HG03108 (cell line): ENCODE results near the gene CASR.

Experiments
- ATAC-seq: cut with Tn5 transposase; IDR thresholded peaks from one replicate; pipeline ENCODE4 v1.9.1; 2021; ENCODE audit warnings: moderate library complexity; ENCODE audit not compliant: unreplicated experiment

CASR gene

DNA sequence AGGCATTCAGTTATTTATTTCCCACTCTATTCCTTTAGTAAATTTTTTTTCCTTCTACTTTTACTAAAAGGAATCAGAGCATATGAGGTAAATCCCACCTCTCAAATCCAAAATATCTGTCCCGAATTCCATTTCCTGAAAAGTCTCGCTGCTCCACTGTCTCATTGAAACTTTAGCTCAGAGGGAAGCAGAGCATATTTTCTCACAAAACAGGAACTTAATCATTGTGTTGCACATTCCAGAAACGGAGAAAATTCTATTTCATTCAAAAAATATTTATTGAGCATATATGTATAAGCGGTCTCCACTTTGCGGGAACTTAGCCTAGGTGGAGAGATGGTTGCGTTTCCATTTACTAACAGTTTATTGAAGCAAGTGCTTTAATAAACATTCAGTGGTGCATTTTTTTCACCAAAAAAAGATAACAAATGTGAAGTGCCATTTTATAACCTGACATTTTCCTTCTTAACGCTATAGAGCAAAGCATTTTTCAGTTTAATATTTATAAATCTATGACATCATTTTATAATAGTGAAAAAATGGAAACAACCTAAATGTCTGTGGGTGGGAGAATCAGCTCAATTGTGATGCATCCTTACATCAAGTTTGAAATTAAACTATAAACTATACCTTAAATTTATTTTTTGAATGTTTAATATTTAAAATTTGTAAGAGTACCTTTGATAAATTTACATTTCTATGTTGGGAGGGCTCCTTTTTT is 74.3 kb downstream of the CASR start:
- ATAC-seq: no peak

DNA sequence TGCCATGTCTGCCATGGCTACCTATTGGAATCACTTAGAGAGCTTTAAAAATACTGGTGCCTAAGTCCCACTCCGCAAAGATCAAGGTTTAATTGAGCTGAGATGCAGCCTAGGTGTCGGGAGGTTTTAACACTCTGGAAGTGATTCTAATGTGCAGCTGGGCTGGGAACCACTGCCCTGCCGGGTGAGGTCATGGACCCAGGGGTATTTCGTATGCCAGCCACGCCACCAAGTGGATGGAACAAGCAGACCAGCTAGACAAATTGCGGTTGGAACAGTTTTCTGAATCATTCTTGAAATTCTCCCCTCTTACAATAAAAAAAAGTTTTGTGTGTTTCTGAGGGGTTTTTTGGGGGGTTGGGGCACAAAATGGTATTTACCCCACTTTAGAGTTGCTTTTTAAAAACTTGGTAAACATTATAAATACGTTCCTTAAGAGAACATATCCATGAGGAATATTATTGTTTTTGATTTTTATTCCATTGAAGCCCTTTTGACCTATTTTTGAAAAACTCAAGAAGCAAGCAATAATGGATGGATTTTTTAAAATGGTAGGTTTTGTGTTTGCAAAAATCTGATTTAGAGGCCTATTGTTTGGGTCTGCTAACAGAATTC is 75.4 kb downstream of the CASR start:
- ATAC-seq: peak; percentile 64

DNA sequence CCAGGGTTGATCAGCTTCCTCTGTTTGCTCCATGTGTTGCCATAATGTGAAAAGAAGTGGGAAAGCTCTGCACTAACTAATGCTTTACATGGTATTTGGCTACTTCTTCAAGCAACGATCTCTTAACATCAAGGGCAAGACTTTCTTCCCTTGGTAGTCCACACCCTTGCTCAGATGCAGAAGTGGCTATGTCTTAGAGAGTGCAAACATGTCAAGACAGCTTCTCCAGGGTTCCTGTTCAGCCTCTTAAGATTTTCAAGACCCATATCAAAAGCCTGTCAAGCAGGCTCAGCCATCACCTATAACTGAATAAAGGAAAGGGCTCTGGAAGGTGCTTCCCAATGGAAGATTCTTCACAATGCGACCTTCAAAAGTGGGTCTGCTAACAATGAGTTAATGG is 76.7 kb downstream of the CASR start:
- ATAC-seq: no peak

DNA sequence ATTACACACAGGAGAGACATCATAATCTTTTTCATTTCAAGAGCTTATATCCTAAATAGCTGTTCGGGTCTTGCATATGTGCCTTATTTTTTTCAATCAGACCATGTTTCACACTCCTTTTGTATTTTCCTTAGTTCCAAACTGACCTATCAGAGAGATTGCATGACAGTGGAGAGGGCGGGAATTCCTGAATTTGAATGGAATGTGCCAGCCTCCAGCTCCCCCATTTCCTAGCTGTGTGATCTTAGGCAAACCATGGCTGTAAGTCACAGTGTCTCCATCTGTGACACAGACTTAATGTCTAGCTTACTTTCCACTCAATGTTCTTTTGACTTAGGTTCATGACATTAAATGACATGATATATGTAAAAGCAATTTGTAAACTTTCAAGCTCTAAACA is 79.6 kb downstream of the CASR start:
- no peak for ATAC-seq

DNA sequence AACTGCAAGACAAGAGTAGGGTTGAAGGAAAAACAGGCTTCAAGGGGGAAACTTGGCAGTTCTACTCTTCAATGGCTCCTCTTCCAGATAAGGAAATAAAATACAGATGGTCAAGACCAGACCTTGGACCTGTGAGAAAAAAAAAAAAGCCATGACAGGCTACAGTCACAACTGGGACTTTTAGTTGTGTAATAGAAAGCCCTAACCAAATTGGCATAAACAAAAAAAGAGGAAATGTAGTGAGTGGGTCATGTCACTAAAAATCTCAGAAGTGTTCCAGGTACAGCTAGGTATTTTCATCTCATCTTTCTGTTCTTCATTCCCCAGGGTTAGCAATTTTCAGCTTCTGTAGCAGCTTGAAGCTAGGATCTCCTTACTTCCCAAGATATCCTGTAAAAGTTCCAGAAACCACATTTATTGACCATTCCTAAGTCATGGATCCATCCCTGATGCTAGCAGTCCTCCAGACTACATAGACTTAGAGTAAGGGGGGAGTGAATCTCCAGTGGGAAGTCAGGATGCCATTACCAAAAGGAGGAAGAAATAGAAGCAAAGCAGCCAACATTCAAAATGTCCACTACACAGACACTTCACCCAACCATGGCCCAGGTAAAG is 80.6 kb downstream of the CASR start:
- ATAC-seq: no peak

DNA sequence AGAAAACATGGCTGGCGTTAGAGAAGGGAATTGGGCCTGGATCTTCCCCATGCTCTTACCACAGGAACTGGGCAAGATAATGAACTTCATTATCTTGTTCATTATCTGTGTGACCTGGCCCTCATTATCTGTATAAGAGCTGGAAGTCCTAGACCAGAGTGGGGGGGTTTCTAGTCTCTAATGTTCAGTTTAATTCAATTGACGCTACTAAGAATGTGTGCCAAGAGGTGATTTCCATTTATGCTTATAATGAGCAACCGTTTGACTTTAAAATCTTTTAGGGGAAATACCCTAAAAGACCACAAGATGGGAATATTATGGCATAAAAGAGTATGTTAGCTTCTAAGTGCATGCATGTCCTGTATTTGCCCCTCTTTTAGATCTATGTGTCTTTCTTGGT is 82.5 kb downstream of the CASR start:
- ATAC-seq: no peak

DNA sequence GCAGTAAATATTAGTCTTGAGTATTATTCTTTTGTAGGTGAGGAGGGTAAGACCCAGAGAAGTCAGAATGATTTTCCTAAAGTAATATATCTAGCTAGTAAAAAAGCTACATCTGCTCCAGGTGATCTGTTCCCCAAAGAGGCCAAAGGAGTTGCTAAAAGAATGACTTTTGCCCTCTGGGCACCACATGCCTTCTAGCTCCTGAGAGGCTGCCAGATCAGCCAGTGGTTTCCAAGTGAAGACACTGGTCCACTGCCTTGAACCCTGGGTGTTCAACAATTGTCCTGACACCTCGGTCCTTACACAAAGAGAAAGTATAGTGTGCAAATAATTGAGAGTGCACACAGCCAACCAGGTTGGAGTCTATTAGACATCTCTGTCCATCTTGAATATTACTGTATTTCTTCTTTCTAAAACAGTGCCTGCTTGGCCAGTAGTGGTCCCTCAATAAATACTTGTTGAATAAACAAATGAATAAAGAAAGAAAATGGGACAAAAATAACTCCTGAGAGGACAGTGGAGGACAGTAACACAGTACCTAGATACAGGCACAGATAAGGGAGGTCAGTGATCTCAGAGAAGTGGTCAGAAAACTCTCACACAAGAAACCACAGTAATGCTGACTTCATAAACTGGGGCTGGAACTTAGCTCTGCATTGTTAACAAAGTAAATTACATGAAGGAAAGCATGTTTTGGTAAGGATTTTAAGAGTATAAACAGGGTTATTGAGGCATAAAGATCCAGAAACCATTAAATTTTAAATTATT is 85.0 kb downstream of the CASR start:
- no peak for ATAC-seq

DNA sequence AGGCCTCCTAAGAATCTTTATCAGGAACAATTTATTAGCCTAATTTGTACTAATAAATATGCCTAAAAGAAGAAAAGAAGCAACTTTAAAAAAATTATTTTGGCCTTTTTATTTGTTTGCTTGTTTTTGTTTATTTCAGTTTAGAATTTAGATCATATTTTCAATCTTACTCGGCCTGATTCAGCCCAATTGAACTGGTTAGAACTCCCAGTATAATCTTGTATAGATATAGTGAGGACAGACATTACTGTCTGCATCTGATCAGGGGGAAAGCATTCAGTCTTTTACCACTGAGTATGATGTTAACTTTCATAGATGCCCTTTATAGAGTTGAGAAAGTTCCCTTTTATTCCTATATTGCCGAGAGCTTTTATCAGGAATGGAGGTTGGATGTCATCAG is 85.6 kb downstream of the CASR start:
- ATAC-seq: no peak

DNA sequence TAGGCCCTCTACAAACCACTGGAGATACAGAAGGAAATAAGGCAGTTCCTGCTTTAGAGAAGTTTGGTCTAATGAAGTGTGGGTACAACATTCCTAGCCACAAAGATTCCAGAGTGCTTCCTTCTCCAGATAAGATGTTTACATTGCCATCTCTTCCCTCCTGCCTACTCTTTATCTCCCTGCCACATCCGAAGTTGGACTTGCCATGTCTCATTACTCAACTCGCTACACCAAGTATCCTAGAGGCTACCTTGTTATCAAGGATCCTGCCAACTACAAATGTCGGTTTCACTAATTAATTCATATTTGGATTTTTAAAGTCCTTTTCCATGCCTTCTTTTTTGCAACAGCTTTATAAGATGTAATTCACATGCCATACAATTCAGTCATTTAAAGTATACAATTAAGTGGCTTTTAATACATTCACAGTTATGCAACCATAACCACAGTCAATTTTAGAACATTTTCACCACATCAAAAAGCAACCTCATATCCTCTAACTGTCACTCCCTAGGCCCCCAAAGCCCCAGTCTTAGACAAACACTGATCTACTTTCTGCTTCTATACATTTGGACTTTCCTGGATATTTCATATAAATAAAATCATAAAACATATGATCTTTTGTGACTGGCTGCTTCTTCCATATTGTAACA is 87.9 kb downstream of the CASR start:
- ATAC-seq: no peak

DNA sequence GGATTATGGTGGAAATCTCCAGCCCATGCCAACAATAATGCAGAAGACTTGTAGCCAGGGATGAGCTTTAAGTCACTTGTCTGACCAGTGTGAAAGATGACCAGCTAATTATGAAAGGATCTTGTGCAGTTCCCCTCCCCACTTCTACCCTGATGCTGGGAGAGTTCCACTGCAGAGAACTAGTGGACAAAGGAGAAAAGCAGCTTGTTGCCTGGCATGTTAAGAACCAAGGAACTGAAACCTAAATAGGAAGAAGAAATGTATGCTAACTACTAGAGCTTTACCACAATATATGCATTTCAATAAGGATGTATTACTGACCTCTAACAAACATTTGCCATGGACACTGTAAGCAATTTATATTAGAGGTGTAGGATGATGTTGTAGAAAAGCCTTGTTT is 89.4 kb downstream of the CASR start:
- no peak for ATAC-seq

DNA sequence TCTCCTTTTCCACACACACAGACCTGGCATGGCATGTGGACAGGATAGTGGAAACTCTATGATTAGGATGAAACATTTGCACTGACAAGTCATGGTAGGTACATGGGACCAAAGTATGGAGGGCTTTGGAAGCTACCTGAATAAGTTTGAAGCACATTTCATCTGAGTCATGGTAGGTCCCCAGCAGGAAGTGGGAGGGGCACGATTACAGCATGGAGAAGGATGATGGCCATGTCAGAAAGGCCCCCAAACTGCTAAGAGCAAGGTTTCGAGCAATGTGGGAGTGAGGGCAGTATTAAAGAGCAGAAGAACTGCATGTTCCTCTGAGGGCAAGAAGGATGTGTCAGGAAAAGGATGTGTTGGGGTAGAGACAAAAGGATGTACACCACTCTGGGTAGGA is 90.0 kb downstream of the CASR start:
- ATAC-seq: no peak

DNA sequence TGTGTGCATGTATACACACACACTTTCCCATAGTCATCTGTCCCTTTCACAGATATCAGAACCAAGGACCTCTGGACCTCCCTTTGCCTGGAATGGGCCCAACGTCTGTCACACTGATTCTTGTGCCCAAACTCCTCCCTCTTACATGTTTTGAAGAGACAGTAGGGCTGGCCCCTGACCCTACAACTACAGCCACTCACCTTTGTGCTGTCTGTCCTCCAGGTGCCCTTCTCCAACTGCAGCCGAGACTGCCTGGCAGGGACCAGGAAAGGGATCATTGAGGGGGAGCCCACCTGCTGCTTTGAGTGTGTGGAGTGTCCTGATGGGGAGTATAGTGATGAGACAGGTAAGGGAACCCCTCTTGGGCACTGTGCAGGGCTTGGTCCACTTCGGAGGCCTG is 98.4 kb downstream of the CASR start:
- no peak for ATAC-seq

DNA sequence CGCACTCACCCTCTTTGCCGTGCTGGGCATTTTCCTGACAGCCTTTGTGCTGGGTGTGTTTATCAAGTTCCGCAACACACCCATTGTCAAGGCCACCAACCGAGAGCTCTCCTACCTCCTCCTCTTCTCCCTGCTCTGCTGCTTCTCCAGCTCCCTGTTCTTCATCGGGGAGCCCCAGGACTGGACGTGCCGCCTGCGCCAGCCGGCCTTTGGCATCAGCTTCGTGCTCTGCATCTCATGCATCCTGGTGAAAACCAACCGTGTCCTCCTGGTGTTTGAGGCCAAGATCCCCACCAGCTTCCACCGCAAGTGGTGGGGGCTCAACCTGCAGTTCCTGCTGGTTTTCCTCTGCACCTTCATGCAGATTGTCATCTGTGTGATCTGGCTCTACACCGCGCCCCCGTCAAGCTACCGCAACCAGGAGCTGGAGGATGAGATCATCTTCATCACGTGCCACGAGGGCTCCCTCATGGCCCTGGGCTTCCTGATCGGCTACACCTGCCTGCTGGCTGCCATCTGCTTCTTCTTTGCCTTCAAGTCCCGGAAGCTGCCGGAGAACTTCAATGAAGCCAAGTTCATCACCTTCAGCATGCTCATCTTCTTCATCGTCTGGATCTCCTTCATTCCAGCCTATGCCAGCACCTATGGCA is 100.5 kb downstream of the CASR start:
- no peak for ATAC-seq

DNA sequence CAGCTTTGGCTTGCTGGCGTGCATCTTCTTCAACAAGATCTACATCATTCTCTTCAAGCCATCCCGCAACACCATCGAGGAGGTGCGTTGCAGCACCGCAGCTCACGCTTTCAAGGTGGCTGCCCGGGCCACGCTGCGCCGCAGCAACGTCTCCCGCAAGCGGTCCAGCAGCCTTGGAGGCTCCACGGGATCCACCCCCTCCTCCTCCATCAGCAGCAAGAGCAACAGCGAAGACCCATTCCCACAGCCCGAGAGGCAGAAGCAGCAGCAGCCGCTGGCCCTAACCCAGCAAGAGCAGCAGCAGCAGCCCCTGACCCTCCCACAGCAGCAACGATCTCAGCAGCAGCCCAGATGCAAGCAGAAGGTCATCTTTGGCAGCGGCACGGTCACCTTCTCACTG is 101.0 kb downstream of the CASR start:
- ATAC-seq: no peak

DNA sequence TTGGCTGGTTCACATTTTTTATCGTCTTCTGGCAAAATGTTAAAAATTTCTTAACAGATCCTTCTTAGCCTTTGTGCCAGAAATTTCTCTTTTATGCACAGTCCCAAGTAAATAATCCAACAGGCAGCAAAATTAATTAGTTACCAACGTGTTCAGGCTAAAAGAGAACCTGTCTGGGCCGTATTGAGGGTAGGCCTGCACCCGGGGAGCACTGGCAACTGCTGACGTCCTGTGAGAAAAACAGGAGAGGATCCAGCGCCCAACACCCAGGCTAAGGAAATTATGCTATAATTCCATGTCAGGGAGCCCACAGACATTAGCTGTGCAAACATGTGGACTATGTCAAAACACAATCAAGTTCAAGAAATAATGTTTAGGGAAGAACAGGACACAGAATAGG is 110.9 kb downstream of the CASR start:
- no peak for ATAC-seq

DNA sequence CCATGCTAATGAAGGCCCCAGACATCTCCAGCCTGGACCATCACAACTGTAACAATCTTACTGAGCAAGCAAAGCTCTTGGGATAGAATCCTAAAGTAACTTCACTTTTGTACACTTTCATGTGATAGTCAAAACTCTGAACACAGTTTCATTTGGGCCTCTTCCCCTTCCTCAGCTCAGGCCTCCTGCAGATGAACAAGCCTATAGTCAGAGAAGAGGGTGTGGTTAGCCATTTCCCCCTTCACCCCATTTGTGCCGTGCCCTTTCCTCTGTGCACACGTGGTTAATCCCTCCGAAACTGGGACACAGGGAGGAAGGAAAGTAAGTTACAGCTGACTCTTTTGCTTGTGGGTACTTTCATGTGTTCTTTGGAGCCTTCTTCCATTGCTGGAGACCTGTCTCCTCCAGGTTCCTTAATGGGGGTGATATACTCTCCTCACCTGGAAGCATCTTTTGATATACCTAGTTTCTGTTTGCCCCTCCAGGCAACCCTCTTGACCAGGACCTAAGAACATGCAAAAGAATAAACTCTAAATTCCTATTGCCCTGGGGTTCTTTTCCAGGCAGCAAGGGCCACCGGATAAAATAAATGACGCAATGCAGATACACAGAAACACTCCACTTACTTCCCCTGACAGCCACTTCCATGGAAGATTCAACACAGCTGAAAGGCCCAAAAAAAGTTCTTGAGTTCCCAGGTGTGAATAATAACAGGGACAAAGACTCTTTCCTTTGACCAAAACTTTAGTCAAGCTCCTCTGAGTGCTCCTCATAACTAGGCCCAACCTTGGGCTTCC is 112.0 kb downstream of the CASR start:
- no peak for ATAC-seq

DNA sequence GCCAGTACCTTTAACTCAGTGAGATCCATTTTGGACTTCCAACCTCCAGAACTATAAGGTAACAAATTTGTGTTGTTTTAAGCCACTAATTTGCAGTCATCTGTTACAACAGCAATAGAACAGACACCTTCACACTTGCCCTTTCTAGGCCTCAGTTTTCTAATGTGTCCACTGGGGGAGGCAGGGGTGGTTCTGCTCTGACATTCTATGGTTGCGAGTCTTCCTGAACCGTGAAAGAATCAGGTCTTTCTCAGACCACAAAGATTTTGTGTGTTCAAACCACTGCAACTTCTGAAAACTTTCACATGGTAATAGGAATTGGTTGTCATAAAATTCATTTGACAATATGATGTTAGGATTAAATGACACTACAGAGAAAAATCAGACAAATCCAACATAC is 114.8 kb downstream of the CASR start:
- peak; percentile 54 for ATAC-seq

DNA sequence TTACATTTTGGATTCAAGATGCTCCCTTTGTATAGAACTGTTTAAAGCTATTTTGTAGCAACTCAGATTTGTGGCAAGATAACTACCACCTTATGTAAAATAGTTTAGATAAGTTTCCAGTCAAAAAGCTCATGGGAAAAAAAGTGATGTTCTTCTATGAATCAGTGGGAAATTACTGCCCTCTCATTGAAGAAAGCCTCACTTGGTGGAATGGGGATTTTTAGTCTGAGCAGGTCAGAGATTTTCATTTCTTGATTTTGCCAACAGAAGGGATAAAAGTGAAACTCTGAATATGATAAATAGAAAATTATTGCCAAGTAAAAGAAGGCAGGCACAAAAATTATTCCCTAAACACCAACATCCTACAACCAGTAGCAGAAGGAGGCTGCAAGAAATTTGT is 115.7 kb downstream of the CASR start:
- no peak for ATAC-seq

DNA sequence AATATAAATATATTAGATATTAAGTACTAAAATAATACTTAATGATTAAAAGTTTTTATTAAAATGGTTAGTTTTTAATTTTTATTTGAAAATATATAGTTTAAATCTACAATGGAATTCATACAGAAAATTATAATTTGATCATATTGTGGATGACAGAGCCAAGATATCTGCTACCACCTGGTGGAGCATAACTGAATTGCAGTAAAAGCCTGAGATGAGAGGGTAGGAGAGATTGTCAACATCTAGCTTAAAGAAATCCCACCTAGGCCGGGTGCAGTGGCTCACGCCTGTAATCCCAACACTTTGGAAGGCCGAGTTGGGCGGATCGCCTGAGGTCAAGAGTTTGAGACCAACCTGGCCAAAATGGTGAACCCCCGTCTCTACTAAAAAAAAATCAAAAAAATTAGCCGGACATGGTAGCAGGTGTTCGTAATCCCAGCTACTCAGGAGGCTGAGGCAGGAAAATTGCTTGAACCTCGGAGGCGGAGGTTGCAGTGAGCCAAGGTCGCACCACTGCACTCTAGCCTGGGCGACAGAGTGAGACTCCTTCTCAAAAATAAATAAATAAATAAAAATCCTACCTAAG is 116.5 kb downstream of the CASR start:
- no peak for ATAC-seq

DNA sequence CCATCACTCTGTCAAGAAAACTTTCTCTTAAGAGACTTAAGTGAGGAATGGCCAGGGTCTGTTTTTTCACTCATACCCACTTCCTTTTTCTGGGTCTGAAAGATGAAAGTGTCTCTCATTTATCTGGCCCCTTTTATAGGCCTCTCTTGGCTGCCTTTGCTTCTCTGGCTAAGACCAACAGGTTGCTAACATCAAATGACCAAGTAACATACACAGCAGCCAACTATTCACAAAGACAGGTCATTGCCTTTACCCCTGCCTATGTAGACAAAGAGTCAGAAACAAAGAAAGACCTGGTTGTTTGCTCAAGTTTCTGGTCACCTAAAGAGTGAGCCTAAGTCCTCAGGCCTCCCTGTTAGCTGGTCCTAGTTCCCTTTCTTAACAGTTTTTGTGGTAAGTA is 117.6 kb downstream of the CASR start:
- no peak for ATAC-seq
